GM18867 (cell line): ENCODE results near the gene DPF3.

Source experiments
- ATAC-seq: cut with Tn5 transposase; IDR thresholded peaks from one replicate; pipeline ENCODE4 v1.9.1; 2021; ENCODE audit warnings: mild to moderate bottlenecking, moderate library complexity; ENCODE audit not compliant: unreplicated experiment

The DPF3 gene

GRCh38 chr14:72801836-72802587 is 91.9 kb downstream of the DPF3 start:
- ATAC-seq = no peak

- no peak for ATAC-seq
Measured at GRCh38 chr14:72801381-72801812, 92.5 kb downstream of the DPF3 start.

GRCh38 chr14:72800848-72801370 is 93.0 kb downstream of the DPF3 start:
- no peak for ATAC-seq

GRCh38 chr14:72800296-72800695 is 93.6 kb downstream of the DPF3 start:
- ATAC-seq = no peak

- ATAC-seq = no peak
Measured at GRCh38 chr14:72796935-72797334, 97.0 kb downstream of the DPF3 start.

- ATAC-seq = no peak
Measured at GRCh38 chr14:72793156-72793939, 100.6 kb downstream of the DPF3 start.

GRCh38 chr14:72792051-72792788 is 101.7 kb downstream of the DPF3 start:
- no peak for ATAC-seq

GRCh38 chr14:72790887-72791566 is 102.9 kb downstream of the DPF3 start:
- ATAC-seq = no peak

- ATAC-seq = no peak
Measured at GRCh38 chr14:72788972-72789728, 104.8 kb downstream of the DPF3 start.

GRCh38 chr14:72788255-72788654 is 105.6 kb downstream of the DPF3 start:
- no peak for ATAC-seq

- ATAC-seq = no peak
Measured at GRCh38 chr14:72787841-72788240, 106.1 kb downstream of the DPF3 start.

- no peak for ATAC-seq
Measured at GRCh38 chr14:72786378-72787350, 107.2 kb downstream of the DPF3 start.

GRCh38 chr14:72783741-72784140 is 110.2 kb downstream of the DPF3 start:
- ATAC-seq = no peak

- no peak for ATAC-seq
Measured at GRCh38 chr14:72782817-72783216, 111.1 kb downstream of the DPF3 start.

GRCh38 chr14:72781561-72782508 is 112.1 kb downstream of the DPF3 start:
- ATAC-seq = no peak

GRCh38 chr14:72780751-72781150 is 113.2 kb downstream of the DPF3 start:
- no peak for ATAC-seq

- no peak for ATAC-seq
Measured at GRCh38 chr14:72779679-72780078, 114.2 kb downstream of the DPF3 start.

- ATAC-seq = no peak
Measured at GRCh38 chr14:72777636-72778035, 116.3 kb downstream of the DPF3 start.
